ENCODE results near the gene OSBPL8.
"Not testable (repeated sequence)": the region's sequence is repeated elsewhere in the genome, so short reads cannot be mapped to it uniquely, and the experiment has no call there.

OSBPL8 gene

DNA sequence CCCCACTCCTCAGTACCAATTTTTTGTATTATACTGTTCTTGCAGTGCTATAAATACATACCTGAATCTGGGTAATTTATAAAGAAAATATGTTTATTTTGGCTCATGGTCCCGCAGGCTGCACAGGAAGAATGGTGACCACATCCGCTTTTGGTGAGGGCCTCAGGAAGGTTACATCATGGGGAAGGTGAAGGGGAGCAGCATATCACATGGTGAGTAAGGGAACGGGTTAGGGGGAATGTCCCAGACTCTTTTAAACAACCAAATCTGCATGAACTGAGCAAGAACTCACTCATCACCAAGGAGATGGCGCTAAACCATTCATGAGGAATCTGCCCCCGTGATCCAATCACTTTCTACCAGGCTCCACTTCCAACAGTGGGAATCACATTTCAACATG is 40.0 kb downstream of the OSBPL8 start:
- DNase-seq, result no peak

DNA sequence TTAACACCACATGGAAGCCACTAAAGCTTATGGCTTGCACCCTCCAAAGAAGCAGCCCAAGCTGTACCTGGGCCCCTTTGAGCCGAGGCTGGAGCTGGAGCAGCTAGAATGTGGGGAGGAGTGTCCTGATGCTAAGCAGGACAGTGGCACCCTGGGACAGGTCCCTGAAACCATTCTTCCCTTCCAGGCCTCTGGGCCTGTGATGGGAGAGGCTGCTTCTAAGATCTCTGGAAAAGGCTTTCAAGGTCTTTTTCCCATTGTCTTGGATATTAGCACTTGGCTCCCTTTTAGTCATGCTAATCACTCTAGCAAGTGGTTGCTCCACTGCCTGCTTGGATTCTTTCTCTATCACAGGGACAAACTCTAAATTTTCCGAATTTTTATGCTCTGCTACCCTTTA is 40.9 kb downstream of the OSBPL8 start:
- no peak for DNase-seq

DNA sequence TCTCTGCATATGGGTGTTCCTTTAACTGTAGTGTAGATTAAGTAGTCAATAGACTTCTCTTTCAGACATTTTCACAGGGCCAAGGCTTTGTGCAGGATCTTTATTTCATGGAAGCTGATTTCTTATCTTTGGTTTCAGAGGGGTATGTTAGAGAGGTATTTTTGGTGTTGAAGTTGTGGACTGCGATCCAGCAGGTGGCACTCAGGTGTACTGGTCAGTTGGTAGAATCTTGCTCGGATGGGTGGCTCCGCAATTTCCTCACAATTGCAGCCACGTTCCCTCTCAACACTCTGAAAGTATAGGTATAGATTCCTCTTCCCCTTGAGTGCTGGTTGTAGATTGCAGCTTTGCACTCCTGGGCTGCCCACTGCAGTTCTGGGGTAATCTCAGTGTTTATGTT is 44.3 kb downstream of the OSBPL8 start:
- DNase-seq, result no peak

DNA sequence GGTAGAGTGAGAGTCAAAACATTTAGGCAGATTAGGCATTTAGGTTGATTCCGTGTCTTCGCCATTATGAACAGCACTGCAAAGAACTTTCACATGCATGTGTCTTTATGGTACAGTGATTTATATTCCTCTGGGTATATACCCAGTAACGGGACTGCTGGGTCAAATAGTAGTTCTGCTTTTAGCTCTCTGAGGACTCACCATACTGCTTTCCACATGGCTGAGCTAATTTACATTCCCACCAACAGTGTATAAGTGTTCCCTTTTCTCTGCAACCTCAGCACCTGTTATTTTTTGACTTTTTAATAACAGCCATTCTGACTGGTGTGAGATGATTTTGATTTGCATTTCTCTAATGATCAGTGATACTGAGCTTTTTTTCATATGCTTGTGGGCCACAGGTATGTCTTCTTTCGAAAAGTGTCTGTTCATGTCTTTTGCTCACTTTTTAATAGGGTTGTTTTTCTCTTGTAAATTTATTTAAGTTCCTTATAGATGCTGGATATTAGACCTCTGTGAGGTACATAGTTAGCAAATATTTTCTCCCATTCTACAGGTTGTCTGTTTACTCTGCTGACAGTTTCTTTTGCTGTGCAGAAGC is 48.4 kb downstream of the OSBPL8 start:
- not testable (repeated sequence) for DNase-seq

DNA sequence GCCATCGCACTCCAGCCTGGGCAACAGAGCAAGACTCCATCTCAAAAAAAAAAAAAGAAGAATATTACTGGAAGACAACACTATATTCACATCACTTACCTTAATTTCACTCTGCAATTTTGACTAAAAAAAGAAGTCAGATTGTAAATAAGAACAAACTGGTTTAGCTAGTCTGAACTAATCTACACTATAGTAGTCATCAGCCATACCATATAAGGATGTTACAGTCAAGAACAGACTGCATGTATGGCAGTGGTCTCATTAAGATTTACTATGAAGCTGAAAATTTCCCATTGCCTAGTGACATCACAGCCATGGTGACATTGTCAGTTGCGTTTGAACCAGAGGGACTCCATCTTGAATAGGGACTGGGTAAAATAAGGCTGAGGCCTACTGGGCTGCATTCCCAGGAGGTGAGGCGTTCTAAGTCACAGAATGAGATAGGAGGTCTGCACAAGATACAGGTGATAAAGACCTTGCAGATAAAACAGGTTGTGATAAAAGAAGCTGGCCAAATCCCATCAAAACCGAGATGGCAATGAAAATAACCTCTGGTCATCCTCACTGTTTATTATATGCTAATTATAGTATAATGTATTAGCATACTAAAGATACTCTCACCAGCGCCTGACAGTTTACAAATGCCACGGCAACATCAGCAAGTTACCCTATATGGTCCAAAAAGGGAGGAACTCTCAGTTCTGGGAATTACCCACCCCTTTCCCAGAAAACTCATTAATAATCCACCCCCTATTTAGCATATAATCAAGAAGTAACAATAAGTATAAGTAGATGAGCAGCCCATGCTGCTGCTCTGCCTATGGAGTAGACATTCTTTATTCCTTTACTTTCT is 51.2 kb downstream of the OSBPL8 start:
- no peak for DNase-seq

DNA sequence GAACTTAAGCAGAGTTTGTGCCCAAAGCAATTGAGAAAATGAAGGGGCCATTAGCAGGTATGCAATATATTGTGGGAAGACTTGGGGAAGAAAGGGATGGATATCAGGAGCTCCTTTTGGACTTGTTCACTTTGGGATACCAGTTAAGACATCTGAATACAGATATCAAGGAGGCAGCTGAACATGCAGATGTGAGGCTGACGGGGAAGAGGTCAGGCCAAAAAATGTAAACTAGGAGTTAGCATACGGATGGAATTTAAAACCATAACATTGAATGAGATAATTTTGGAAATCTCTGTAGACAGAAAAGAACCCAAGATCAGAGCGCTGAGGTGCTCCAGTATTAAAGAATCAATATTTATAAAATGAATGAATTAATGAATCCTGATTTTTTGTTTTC is 53.4 kb downstream of the OSBPL8 start:
- no peak for DNase-seq

DNA sequence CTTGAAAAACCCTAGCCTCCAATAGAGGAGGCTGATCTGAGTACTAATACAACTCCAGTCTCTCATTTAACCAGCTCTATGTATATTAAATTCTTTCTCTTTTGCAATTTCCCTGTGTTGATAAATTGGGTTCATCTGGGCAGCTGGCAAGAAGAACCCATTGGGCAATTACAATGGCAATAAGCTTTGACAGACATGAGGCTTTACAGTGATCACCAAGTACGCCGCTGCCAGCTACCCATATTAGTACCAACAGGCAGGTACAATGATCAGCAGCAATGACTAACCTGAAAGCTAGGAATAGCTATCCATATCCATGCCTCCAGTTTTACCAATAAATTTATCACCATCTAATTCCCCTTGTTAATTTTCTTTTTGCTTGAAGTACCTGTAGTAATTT is 54.5 kb downstream of the OSBPL8 start:
- DNase-seq, result no peak

DNA sequence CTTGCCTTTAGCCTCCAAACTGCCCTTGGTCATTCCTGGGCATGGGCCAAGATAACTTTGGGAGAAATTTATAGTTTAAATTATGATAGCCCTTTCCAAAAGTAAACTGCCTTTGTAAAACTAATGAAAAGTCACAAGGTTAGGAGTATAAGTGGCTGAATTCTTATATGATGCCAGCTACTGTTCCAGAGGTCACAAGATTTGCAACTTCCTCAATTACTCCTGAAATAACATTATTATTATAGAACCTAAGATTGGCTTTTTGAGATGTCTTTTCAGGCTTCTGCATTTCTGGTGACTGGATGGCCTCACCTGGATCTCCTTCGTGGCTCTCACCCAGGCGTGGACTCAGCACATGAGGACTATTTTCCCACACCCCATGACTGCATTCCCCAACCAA is 55.0 kb downstream of the OSBPL8 start:
- DNase-seq, result no peak

DNA sequence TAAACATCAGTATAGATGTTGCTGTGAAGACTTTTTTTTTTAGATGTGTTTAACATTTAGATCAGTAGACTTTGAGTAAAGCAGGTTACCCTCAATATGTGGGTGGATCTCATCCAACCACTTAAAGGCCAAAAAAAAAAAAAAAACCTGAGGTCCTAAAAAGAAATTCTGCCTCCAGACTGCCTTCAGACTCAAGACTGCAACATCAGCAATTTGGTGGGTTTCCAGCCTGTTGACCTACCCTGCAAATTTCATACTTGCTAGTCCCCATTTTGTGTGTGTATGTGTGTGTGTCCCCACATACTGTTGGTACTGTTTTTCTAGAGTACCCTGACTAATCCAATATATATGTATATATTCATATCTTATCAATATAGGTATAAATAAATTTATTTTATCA is 55.6 kb downstream of the OSBPL8 start:
- no peak for DNase-seq

DNA sequence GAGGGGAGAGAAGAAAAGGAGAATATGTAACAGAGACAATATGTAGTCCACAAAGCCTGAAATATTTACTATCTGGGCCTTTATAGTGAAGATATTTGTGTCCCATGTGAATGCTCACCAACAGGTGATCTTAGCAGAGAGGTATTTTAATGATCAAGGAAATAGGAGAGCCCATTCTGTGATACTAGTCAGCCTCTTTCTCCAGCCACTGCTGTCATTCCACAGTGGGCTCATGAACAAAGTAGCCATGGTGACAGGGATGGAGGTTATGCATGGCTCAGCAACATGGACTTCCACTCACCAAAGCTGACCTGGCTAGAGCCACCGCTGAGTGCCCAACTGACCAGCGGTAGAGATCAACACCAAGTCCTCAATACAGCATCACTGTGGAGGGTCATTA is 58.2 kb downstream of the OSBPL8 start:
- no peak for DNase-seq

DNA sequence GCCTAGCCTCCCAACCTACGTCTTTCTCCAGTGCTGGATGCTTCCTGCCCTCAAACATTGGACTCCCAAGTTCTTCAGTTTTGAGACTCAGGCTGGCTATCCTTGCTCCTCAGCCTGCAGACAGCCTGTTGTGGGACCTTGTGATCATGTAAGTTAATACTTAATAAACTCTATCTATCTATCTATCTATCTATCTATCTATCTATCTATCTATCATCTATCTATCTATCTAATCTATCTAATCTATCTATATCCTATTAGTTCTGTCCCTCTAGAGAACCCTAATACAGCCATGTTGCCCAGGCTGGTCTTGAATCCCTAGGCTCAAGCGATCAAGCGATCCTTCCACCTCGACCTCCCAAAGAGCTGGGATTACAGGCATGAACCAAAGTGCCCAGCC is 60.4 kb downstream of the OSBPL8 start:
- not testable (repeated sequence) for DNase-seq

DNA sequence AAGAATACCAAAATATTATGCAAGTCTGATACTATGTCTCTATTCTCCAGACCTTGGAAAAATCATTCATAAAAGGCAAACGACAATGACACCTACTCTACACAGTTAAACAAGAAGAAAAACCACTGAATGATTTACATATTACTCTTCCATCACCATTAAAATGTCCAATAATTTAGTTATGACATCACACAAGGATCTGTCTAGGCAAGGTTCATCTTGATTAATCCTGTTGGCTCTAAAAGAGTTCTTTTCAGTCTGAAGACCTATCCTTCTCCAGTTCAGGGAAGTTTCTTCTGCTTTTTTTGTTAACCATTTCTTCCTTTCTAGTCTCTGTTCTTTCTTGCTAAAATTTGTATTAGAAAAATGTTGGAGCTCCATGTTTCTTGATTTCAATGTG is 64.0 kb downstream of the OSBPL8 start:
- no peak for DNase-seq

DNA sequence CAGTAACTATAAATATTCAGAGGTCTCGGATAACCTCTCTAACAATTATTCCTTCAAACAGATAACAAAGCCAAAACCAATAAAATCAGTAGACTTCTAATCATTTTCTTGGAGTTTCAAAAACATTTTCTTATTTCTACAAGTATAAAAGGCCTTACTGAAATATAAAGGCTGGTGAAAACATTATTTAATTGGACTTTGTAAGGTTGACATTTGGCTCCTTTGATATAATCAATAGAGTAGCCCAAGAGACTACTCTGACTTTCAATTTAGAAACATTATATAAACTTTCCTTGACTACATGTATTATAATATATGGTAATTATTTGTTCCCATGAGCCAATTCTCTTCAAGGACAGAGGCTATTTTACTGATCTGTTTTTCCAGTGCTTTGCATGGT is 68.3 kb downstream of the OSBPL8 start:
- no peak for DNase-seq

DNA sequence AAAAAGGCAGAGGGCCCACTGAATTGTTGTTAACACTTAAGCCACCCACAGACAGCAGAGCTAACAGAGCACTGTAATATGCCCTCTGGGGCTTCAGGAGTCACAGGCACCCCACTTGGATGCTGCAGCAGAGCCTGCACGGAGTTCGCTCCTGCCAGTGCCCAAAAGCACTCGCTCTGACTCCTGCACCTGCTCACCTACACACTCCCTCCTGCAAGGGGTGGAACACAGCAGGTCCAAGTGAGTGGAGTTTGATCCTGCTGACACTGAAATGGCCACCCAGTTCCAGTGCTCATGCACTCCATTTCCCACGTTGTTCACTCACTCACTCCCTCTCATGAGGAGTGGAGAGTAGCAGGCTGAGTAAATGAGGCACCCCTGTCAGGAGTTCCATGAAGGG is 68.8 kb downstream of the OSBPL8 start:
- no peak for DNase-seq

DNA sequence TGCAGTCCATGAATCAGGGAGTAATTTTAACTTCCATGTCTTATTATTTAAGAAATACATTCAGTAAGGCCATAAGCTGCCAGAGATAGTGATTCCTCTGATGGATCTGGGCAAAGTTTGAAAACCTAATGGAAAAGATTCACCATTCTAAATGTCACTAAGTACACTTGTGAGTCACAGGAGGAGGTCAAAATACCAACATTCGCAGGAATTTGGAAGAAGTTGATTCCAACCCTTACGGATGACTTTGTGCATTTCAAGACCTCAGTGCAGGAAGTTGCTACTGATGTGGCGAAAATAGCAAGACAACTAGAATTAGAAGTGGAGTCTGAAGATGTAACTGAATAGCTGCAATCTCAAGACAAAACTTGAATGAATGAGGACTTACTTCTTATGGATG is 69.8 kb downstream of the OSBPL8 start:
- DNase-seq, result no peak

DNA sequence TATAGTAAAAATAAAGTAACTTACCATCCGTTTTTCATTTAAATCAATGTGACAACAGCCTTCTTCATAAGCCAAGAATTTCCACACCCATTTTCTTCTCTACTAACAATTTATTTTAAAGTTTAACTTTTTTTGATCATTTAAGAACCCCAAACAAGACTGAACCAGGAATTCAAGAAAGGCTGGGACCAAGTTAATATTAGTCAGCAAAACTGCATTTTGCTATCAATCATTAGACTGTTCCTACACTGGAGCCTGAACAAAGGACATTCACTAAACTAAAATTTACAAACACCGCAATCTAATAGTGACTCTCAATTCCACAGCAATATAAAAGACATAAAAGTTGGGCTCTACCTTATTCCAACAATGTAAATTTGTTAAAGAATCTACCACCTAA is 73.6 kb downstream of the OSBPL8 start:
- no peak for DNase-seq

DNA sequence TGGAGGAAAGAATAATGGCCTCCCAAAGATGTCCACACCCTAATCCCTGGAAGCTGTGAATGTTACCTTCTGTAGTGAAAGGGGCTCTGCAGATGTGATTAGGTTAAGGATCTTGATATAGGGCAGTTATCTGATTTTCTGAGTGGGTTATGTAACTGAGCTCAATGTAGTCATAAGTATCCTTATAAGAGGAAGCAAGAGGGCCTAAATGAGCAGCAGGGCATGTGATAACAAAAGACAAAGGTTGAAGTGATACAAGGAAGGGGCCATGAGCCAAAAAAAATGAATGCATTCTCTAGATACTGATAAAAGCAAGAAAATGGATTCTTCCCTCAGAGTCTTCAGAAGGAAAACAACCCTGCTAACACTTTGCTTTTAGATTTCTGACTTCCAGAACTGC is 78.8 kb downstream of the OSBPL8 start:
- DNase-seq, result no peak

DNA sequence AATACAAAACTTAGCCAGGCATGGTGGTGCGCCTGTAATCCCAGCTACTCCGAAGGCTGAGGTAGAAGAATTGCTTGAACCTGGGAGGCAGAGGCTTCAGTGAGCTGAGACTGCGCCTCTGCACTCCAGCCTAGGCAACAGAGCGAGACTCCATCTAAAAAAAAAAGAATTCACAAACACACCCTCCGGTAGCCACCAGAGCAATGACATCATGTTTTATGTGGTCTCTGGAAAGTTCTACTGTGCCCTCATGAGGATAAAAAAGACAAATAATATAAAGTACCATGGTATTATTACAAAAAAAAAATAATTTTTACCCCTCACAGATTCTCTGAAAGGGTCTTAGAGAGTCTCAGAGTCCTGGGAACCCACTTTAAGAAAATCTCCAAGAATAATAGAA is 81.5 kb downstream of the OSBPL8 start:
- no peak for DNase-seq

DNA sequence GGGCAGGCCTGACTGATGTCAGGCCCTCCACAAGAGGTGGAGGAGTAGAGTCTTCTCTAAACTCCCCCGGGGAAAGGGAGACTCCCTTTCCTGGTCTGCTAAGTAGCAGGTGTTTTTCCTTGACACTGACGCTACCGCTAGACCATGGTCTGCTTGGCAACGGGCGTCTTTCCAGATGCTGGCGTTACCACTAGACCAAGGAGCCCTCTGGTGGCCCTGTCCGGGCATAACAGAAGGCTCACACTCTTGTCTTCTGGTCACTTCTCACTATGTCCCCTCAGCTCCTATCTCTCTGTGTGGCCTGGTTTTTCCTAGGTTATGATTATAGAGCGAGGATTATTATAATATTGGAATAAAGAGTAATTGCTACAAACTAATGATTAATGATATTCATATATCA is 86.7 kb downstream of the OSBPL8 start:
- DNase-seq, result not testable (repeated sequence)

DNA sequence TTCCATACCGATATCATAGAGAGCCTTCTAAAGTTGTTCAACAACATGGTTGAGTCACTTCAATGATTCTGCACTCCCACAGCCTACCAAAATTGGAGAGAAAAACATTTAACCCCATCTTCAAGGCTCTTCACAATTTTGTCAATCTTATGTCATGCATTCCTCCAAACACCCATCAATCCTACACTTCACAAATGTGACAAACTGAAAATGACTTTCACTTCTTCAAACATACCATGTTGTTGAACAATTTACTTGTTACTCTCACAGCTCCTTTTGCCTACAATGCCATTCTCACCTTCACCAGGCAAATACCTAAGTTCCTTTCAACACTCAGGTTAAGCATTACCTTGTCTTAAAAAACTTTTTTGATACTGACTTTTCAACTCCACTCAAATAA is 88.0 kb downstream of the OSBPL8 start:
- no peak for DNase-seq

DNA sequence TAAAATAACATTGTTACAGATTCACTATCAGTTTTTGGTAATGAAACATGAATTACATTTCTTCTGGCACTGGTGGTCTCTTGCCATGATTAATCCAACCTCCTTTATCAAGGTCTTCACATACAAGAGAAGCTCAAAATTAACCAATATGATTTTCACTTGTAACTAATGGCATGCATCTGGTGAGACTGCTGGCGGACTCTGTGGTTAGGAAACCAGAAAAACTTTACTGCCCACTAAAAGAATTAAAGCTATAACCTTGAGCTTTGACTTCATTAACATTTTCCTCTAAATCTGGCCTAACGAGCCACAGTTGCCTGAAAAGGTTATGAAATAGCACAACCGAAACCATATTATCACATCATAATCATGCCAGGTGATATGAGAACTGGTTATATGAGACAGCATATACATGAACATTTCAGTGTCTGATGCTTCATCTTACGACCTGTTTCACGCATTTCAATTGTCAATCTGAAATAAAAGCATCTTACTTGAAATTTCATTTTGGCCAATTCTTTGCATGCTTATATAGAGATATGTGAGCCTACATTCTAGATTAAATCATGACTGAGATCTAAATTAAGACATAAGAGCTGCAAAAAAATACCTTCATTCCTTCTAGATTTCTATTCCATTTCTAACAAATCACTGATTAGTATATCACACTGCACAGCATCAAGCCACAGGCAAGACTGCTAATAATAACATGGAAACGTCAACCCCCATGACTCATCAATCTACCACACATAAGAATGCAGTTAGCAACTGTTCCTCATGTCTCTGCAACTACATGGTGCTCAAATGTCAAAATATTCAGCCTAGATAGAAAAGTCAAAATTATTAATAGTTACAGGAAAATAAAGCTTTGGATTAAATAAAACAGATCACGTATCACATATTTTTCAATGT is 89.3 kb downstream of the OSBPL8 start:
- no peak for DNase-seq

DNA sequence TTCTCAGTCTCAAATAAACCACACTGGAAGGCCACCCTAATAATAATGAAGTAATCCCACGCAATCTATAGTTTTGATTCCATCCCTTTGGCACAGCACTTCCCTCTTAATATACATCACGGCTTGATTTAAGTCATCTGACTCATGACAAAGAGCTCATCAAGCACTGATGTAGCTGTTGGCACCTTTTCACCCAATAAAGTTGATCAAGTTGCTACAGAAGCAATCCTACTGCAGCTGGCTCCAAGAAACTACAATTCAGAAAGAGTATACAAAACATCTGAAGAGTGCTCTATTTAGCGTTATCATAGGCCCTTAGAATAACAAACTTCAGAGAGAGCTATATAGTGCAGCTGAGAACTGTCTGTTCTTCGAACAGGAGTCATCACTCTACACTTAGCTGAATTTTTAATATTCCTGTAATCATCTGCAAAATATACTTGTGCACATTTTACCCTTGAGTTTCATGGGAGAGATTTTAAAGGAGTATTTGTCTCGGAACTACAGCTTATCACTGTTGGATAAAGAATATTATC is 94.9 kb downstream of the OSBPL8 start:
- DNase-seq, result no peak

DNA sequence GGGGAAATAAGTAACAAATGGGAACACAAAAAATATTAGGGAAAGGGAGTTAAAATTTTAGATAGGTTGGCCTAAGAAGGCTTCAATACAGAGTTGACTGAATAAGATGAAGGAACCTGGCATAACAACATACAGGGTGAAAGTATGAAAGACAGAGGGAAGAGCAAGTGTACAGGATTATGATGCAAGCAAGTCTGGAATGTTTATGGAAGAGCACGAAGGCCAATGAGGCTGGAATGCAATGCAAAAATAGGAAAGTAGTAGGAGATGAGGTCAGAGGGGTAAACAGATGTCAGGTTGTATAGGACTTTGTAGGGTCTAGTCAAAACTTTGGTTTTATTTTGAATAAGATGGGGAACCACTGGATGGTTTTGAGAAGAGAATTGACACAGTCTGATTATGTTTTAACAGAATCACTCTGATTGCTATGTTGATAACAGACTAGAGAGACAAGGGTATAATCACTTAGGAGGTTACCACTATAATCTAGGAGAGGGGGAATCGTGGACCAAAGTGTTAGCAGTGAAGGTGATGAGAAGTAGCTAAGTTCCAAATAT is 96.8 kb downstream of the OSBPL8 start:
- no peak for DNase-seq

Data from islet precursor cell (in vitro differentiated cells).